A673 (cell line): ENCODE results near the gene WDR18. TPM values are rescaled to one million over a fixed set of nuclear protein-coding genes. Genes with fewer than 3 reads are reported as not detected.

Source experiments
- BruUV-seq: library from RNA; stranded (reverse); fragments of 400-500 nt; replicated peaks from 2 replicates; lab custom pipeline; 2021; lab: Mats Ljungman, UMichigan
- CTCF ChIA-PET: fragments of 300-600 bp; sonication (Branson Sonifier 250); formaldehyde crosslinking; loops from one replicate; lab custom pipeline; 2022; ENCODE audit warnings: antibody characterized with exemption; lab: Charles Lee
- POLR2A ChIA-PET: fragments of 300-600 bp; sonication (Branson Sonifier 250); formaldehyde crosslinking; loops from one replicate; lab custom pipeline; 2022; ENCODE audit warnings: antibody characterized with exemption; ENCODE audit not compliant: low non-redundant PET; lab: Charles Lee
- DNase-seq: peaks from one replicate; pipeline ENCODE4 v3.0.0-alpha.2; 2015; ENCODE audit warnings: low spot score
- H3K27ac ChIP-seq: fragments of 200-600 bp; sonication (generic); 2 replicates; pipeline ENCODE4 v1.5.1; 2016; ENCODE audit warnings: mixed run types, low read depth, mild to moderate bottlenecking, mixed read lengths, antibody characterized with exemption, low read length; ENCODE audit not compliant: poor library complexity, severe bottlenecking
- H3K27me3 ChIP-seq: fragments of 200-600 bp; sonication (generic); replicated peaks from 2 replicates; pipeline ENCODE4 v1.6.1; 2017; ENCODE audit warnings: mixed run types, low read depth, mild to moderate bottlenecking, mixed read lengths, antibody characterized with exemption, low read length; ENCODE audit not compliant: insufficient read depth, poor library complexity
- H3K36me3 ChIP-seq: fragments of 200-600 bp; sonication (generic); 2 replicates; pipeline ENCODE4 v1.6.1; 2016; ENCODE audit warnings: mixed run types, mild to moderate bottlenecking, mixed read lengths, antibody characterized with exemption, low read length; ENCODE audit not compliant: insufficient read depth, poor library complexity, severe bottlenecking
- H3K4me1 ChIP-seq: fragments of 200-600 bp; sonication (generic); 2 replicates; pipeline ENCODE4 v1.6.1; 2017; ENCODE audit warnings: mixed run types, mild to moderate bottlenecking, mixed read lengths, antibody characterized with exemption, low read length; ENCODE audit not compliant: insufficient read depth, poor library complexity, severe bottlenecking
- H3K4me3 ChIP-seq: fragments of 200-600 bp; sonication (generic); 2 replicates; pipeline ENCODE4 v1.5.1; 2016; ENCODE audit warnings: low read depth, mixed run types, mild to moderate bottlenecking, mixed read lengths, low read length; ENCODE audit not compliant: poor library complexity, severe bottlenecking
- H3K9me3 ChIP-seq: fragments of 200-600 bp; sonication (generic); 2 replicates; pipeline ENCODE4 v1.6.1; 2016; ENCODE audit warnings: mixed run types, low read depth, mild to moderate bottlenecking, mixed read lengths, antibody characterized with exemption, low read length; ENCODE audit not compliant: poor library complexity, severe bottlenecking
- EZH2 ChIP-seq: fragments of 200-600 bp; sonication (generic); IDR thresholded peaks from 2 replicates; pipeline ENCODE4 v1.6.1; 2017; ENCODE audit warnings: borderline replicate concordance, low read depth, mild to moderate bottlenecking, mixed read lengths, antibody characterized with exemption, low read length; ENCODE audit not compliant: poor library complexity, severe bottlenecking
- intact Hi-C: fragments of 100-400 bp; cut with micrococcal nuclease; formaldehyde crosslinking; loops from one replicate; pipeline ENCODE4 v1.10.0; 2022; ENCODE audit not compliant: unreplicated experiment
- total RNA-seq: library from RNA; stranded (reverse); gene quantifications from 2 replicates; pipeline ENCODE4 v1.2.3, GENCODE V29; 2021
- TF ChIP-seq, protein P1 (sequence below): fragments of 300-800, 200-600 bp; sonication (generic); conservative IDR thresholded peaks from 2 replicates; pipeline ENCODE4 v1.5.1; 2017; ENCODE audit warnings: low read depth, mild to moderate bottlenecking, antibody characterized with exemption, low read length, moderate library complexity, mixed read lengths

Gene WDR18
- total RNA-seq, 1 experiment from 2014 or later: 109 TPM

DNA sequence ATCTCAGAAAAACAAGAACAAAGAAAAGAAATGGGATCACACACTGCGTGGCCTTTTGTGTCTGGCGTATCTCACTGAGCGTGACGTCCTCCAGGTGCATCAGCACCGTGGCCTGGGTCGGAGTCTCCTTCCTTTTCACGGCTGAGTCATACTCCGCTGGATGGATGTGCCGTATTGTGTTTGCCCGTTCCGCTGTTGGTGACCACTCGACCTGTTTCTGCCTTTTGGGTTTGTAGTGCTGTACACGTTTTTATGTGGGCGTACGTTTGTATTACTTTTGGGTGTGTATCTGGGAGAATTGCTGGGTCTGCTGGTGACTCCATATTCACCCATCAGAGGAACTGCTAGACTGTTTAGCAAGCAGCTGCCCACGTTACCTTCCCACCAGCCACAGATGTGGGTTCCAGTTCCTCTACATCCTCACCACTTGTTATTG lies 46.9 kb upstream of the WDR18 start:
- Histone ChIP-seq H3K27ac (no peak overlapping the region), H3K36me3 (no peaks in the 10 kb centered on the region), H3K4me1 (peaks cover 14% of the 10 kb centered on the region), H3K27me3 (no peaks in the 10 kb centered on the region), H3K4me3 (no peak overlapping the region), H3K9me3 (no peaks in the 10 kb centered on the region)
- no peak for DNase-seq
- ChIA-PET POLR2A (no interaction called here), CTCF (no interaction called here)
- intact Hi-C loops: no loop called here
- no peak for TF ChIP-seq EZH2
- TF ChIP-seq, protein P1, sequence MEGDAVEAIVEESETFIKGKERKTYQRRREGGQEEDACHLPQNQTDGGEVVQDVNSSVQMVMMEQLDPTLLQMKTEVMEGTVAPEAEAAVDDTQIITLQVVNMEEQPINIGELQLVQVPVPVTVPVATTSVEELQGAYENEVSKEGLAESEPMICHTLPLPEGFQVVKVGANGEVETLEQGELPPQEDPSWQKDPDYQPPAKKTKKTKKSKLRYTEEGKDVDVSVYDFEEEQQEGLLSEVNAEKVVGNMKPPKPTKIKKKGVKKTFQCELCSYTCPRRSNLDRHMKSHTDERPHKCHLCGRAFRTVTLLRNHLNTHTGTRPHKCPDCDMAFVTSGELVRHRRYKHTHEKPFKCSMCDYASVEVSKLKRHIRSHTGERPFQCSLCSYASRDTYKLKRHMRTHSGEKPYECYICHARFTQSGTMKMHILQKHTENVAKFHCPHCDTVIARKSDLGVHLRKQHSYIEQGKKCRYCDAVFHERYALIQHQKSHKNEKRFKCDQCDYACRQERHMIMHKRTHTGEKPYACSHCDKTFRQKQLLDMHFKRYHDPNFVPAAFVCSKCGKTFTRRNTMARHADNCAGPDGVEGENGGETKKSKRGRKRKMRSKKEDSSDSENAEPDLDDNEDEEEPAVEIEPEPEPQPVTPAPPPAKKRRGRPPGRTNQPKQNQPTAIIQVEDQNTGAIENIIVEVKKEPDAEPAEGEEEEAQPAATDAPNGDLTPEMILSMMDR: no peak
- BruUV-seq: no TSS peak

DNA sequence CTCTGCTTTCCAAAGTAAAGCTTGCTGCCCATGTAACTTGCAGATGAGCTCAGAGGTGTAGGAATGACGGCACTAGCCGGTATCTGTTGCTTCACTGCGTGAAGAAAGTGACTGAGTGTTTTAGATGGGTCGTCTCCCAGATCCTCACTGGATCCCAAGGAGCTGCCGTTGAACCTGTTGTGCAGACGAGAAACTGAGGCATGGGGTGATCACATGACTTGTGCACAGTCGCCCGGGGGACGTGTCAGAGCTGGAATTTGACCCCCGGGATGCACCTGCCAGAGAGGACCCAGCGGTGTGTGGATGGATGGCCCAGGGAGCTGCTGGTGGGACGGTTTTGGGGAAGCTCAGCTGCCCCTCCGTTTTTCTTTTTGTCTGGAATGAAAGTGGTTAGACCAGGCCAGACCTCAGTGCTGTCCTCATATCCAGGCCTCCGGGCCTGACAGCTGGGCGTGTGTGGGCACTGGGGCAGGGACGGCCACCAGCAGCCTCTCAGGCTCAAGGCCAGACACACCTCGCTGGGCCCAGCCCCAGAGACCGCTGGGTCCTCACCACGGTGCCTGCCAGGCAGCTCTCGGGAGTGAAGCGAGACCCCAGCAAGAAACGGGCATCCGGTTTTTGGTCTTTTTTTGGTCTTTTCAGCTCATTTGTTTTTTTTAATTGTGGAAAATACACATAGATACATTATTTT lies 45.8 kb upstream of the WDR18 start:
- POLR2A ChIA-PET: interaction anchor here (0.8 kb wide), 1 partner anchor 1099 kb away, joined by 5 read pairs; no protein-coding TSS in a partner anchor

GRCh38 chr19:939439-939838 lies 44.7 kb upstream of the WDR18 start:
- Histone ChIP-seq H3K27me3 (no peaks in the 10 kb centered on the region), H3K36me3 (no peaks in the 10 kb centered on the region), H3K4me1 (peaks cover 14% of the 10 kb centered on the region), H3K27ac (no peak overlapping the region), H3K4me3 (no peak overlapping the region), H3K9me3 (no peaks in the 10 kb centered on the region)
- no TSS peak for BruUV-seq
- intact Hi-C loops: no loop called here
- no peak for DNase-seq
- TF ChIP-seq EZH2: no peak
- TF ChIP-seq, protein P1: no peak
- ChIA-PET POLR2A (no interaction called here), CTCF (no interaction called here)

More for the DNA sequence above, 45.8 kb upstream of the WDR18 start:
- Histone ChIP-seq H3K4me1 (peaks cover 14% of the 10 kb centered on the region), H3K4me3 (no peak overlapping the region), H3K27ac (no peak overlapping the region), H3K36me3 (no peaks in the 10 kb centered on the region), H3K9me3 (no peaks in the 10 kb centered on the region), H3K27me3 (no peaks in the 10 kb centered on the region)
- no peak for DNase-seq
- CTCF ChIA-PET: no interaction called here
- no TSS peak for BruUV-seq
- intact Hi-C loops: no loop called here
- TF ChIP-seq, protein P1: no peak
- no peak for TF ChIP-seq EZH2
